HG03575 (cell line): ENCODE data around the gene FRMD4A.

ENCODE experiments used
- ATAC-seq: cut with Tn5 transposase; IDR thresholded peaks from one replicate; pipeline ENCODE4 v1.9.1; 2021; ENCODE audit not compliant: unreplicated experiment, insufficient number of reproducible peaks, low FRiP score; ENCODE audit errors: extremely low read depth

Gene FRMD4A

DNA sequence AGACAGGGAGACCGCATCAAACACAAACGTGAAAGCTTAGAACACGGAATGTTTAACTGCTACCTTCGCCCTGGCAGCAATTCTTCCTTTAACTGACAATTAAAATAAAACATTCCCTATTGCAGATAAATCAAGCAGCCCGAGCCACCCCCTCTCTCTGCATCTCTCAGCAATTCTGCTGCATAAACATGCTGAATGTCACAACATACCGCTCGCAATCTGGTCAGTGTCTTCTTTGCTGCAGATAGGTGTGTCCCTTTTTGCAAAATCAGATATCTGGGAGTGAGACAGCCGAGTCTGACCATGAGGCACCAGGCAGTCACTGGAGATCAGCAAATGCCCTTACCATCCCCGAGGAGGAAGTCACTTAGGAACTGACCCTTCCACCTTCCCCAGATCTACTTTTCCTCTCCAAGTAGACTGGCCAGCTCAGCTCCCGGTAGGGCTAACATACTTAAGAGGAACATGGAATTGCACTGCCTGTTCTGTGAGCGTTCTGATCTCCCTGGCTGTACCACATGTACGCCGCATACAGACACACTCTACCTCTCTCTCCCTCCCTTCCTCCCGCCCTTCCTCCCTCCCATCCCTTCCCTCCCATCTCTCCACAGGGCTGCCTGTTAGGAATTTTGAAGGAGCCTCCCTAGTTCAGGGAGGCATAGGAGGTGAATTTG, at the start of gene FRMD4A:
Gene FRMD4A, minus strand, starts transcription at position 537 of the 674 bp plus-strand sequence.
- ATAC-seq: no peak

DNA sequence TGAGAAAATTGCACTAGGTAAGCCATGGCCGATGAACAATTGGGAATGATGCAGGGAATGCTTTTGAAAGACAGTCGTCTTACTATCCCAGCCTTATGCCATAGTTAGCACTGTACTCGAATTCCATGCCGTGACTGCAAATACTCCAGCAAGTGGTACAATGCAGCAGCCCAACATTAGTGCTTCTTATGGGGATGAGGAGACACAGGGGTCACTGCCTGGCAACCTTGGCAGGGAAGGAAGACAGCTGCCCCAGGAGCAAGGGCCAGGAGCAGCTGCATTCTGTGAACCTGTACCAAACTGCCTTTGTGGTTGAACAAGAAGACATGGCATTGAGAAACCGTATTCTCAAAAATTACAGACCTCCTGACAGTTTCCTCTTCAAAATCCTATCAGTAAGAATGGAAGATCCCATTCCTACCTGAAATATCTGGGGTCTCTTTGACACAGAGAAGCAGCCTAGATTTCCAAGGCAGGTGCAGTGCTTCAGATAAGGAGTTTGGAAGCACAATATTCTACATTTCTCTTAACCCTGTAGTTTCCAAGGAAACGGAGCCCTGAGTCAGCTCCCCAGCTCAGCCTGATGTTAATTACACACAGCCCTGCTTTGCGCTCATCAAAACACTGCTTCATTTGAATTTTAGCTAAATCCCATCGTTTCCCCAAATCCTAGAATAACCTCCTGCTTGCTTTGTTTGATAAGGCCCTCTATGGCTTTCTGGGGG, 49.0 kb upstream of the FRMD4A start:
- ATAC-seq: no peak

DNA sequence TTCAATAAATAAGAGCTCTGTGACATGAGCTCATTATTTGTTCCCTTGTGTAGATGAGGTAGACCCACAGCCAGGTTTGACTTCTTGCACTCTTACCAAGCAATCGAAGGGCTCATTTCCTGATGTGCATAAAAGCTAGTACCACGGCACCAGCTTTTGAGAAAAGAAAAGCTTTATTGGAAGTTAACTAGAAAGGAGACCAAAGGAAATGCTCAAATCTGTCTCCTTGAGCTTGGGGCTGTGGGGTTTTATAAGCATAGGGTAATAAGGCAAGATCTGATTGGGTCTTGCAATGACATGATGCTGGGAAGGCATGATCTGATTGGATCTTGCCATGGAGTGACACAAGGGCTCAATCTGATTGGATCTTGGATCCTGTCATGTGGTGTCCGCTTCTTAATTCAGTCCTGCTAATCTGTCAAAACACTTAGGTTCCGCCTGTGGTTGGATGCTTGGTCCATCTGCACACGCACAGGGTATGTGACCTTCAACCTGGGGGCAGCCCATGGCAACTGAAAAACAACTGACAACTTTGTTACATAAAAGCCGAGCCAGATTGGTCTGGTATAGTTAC, 47.8 kb upstream of the FRMD4A start:
- ATAC-seq: no peak

DNA sequence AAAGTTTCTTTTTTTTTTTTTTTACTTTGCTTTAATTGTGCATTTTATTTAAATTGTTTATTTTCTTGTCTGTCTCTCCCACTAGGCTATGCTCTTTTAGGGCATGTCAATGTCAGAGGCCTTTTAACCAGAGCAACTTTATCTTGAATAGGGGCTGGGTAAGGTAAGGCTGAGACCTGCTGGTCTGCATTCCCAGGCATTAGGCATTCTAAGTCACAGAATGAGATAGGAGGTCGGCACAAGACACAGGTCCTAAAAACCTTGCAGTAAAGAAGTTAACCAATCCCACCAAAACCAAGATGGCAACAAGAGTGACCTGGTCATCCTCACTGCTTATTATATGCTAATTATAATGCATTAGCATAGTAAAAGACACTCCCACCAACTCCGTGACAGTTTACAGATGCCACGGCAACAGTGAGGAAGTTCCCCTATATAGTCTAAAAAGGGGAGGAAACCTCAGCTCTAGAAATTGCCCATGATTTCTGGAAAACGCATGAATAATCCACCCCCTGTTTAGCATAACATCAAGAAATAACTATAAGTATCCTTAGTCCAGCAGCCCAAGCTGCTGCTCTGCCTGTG, 47.0 kb upstream of the FRMD4A start:
- no peak for ATAC-seq

DNA sequence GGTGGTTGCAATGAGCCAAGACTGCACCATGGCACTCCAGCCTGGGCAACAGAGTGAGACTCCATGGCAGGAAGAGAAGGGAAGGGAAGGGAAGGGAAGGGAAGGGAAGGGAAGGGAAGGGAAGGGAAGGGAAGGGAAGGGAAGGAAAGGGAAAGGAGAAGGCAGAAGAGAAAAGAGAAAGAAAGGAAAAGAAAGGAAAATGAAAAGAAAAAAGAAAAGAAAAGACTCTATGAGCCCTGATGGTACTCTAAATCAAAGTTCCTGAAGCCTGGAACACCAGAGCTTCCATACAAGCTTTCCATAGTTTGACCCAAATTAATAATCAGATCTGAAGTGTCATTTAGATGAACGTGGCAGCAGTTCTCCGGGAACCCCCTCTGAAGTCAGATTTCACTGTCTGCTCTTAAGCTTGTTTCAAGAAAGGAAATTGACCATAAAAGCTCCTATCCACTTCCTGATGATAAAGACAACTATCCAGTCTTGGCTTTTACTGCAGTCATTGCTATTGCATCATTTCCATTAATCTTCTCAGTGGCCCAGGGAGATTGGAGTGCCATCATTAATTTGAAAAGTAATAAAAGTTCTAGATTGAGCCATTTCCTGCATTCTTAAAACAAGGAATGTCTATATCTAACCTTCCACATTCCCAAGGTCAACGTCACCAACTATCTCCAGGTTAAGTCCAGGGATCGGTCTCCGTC, 44.2 kb upstream of the FRMD4A start:
- ATAC-seq: no peak

DNA sequence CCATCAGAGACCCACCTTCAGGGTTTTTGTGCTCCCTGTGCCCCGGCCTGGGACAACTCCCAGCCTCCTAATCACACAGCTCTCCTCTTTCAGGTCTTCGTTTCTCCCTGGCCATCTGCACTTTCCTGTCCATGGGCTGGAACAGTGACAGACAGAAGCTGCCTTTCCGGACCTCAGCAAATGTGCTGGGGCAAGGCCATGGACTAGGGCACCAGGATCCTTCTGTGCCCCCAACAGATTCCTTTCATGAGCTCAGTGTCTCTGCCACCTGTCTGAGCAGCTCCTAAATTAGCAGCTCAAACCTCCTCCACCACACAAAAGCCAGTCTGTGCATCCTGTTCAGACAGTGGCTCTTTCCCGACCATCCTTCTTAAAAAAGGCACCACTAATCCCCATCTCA, 41.9 kb upstream of the FRMD4A start:
- ATAC-seq: no peak

DNA sequence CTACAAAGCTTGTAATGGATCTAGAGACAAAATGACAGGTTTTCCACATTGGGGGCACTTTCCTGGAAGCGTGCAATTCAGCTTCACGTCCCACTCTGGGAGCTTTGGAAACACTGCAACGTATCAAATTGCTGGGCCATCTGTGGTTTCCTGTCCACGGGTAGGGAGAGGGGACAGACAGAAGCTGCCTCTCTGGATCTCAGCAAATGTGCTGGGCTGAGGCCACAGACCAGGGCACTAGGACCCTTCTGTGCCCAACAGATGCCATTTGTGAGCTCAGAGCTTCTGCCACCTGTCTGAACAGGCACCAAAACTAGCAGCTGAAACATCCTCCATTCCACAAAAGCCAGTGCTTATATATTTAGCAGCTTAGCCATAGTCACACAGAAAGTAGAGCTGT, 40.9 kb upstream of the FRMD4A start:
- no peak for ATAC-seq

DNA sequence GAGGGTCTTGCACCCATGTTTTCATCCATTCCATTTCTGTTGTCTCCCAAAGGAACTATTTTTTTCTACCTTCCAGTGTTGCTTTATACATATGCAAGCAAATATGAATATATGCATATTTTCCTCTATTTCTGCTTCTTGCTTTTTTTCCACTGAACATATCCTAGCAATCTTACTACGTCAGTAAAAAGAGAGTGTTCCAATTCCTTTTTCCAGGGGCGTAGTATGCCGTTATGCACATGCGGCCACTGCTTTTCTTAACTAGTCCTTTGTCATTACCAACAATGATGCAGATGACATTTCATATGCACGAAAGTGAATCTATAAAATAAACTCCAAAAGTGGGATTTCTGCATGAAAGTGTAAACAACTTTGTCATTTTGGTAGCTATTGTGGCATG, 40.2 kb upstream of the FRMD4A start:
- no peak for ATAC-seq

DNA sequence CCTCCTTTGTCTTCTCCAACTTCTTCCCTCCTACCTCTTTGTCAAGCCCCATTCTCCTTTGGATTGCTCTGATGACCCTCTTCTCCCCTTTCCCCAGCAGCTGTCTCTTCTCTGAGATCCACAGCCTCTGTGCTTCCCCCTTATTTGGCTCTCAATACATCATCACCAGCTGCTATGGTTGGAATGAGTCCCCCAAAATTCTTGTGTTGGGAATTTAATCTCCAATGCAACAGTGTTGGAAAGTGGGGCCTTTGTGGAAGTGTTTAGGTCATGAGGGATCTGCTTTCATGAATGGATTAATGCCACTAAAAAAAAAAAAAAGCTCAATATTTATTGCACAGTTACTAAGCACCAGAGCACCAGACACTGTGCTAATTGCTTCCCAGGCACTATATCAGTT, 39.2 kb upstream of the FRMD4A start:
- no peak for ATAC-seq

DNA sequence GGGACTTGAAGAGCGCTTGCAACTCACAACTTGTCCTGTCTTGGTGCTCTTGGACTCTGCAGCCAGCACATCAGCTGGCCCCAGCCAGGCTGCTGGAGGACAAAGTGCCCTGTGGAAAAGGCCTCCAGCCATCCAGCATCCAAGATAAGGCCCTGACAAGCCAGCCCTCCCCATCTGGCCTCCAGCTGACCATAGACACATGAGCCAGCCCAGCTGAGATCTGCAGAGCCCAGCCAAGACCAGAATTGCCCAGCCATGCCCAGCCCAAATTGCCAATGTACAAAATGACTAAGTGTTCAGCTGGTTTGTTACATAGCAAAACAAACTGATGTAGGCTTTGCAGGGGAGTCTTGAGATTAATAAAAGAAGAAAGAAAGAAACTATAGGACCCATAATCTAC, 36.0 kb upstream of the FRMD4A start:
- no peak for ATAC-seq

DNA sequence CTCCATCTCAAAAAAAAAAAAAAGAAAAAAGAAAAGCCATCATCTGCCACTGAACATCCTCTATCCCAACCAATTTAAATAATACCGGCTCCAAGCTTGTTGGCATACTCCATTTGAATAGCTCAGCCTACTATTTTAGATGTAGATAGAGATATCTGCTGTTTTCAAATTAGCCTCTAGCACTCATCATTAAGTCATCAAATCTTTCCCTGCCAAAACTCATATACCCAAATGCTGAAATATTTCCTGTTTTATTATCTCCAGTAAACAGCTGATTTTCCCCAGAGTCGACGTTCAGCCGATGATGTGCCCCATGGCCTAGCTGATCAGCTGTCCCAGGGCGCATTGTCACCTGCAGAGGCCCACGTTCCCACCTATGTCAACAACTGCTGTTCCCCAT, 34.5 kb upstream of the FRMD4A start:
- no peak for ATAC-seq

DNA sequence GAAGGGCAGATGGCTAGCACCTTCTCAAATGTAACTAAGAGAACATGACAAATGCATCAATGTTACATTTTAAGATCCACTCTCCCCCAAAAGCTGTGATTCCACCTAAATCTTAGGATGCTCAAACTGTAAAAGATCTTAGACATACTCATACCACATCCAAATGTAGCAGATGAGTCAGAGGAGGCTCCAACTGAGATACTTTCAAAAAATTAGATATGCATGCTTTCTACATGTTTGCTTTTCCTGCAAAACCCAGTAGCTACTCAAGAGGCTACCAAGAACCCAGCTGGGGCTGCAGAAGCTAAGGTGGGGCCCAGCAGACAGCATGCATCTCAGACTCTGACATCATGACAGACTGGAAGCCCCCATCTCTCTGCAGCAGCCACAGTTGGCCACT, 31.4 kb upstream of the FRMD4A start:
- ATAC-seq: no peak

DNA sequence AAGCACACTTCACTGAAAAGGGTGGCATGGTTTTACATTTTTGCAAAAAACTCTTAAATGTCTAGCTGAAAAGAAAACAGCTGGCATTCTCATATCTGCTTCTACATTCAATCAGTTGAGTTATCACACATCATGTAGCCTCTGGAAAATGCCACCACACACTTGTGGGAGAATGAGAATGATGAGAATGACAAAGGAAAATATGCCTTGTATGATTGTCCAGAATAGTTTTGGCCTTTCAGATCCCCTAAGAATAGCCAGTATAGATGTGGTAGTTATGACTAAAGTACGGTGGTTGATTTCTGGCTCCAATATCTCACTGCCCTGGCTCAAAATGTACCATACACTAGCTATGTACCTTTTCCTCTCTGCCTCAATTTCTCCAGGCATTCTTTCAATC, 30.2 kb upstream of the FRMD4A start:
- ATAC-seq: no peak

DNA sequence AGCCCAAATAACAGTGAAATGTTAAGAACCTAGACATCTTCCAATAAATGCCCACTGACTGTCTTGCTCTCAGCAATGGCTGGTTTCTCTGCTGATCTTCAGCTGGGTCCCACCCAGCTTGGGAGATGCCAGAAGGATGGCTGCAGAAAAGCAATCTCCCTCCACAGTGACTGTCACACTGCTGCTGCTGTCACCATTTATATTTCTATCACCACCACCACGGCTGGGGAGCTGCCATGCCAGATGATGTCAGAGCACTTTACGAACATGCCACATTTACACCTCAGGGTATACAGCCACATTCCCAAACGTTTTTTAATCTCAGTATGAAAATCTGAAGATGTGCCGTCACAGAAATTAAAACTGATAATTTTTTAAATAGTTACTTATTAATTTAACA, 29.8 kb upstream of the FRMD4A start:
- no peak for ATAC-seq

DNA sequence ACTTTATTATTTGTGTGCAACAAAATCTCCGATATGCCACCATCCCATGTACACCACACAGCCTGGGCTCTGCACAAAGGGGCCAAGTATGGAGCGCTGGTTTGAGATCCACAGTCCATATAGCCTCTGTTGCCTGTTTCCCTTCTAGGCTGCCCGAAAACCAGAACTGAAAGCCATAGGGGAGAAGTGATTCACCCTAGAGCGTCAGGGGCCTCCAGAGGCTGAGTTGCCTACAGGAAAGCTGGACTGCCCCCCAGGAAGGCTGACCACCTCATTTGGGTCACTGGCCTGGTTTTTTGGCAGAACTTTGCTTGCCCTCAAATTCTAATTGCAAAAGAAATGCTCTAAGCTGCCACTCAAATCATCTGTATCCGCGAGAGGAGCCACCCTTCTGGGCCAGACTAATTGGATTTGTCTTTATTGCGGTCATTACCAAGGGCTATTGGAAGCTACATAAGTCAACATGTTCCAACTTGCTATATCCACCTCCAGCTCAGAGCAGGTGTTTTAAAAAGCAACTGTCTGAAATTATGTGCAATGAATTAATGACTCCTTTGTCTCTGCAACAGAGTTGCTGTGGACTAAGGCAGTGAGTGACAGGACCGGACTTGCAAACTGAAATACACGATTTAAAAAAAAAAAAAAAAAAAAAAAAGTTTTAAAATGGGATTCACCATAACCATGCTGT, 28.3 kb upstream of the FRMD4A start:
- no peak for ATAC-seq

DNA sequence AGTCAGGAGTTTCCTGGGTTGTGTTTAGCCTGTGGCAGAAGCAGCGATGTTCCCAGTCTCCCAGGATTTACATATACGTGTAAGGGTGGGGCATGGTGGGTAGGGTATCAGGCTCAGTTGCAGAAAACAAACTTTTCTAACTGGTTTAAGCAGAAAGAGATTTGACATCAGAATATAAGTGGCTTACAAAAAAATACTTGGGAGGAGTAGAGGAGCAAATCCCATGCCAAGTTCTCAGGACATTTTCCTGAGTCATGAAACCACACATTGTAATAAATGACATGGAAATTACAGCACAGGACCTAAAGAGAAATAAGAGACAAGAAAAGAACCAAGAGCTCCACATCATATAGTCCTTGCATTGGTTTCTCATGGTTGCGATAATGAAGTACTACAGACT, 26.2 kb upstream of the FRMD4A start:
- ATAC-seq: no peak

DNA sequence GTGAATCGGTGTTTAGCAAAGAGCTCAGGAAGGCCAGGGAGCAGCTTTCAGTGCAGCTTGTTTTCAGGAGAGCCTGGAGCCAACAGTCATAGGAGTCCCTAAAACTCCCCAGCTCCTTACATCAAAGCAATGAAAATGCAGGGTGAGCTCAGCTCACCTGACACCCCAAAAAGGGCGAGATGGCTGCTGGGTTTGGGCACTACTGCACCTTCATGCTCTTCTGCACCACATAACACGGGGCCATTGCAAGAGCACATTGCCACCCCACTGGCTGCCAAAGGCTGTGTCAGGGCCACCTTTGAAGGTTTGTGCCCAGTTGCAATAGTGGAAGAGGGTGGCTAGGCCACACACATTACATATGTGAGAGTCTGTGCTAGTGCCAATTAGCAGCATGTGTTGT, 25.0 kb upstream of the FRMD4A start:
- ATAC-seq: no peak

DNA sequence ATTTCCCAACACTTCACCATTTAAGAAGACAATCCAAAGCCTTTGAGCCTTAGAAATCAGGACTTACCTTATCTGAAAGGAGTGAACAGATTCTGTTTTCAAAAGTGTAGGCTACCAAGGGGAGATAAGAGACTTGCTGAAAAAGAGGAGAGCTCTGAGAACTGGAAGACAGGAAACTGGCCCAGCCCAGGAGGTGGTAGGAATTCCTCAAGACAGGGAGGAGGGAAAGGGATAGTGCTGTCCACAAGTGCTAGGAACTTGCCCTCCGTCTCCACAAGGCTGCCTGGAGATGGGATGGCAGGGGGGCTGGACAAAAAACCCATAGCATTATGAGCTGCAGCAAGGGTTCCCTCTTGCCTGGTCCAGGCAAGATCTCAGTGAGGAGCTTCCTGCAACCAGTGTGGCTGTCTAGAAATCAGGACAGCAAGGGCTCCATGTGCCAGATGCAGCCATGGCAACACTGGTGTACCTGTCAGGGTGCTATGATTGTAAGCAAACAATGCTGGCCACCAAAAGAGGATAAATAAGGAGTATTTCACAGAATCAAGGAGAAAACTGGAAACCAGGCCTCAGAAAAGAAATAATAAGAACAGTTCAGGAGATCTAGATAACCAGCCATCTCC, 22.7 kb upstream of the FRMD4A start:
- no peak for ATAC-seq

DNA sequence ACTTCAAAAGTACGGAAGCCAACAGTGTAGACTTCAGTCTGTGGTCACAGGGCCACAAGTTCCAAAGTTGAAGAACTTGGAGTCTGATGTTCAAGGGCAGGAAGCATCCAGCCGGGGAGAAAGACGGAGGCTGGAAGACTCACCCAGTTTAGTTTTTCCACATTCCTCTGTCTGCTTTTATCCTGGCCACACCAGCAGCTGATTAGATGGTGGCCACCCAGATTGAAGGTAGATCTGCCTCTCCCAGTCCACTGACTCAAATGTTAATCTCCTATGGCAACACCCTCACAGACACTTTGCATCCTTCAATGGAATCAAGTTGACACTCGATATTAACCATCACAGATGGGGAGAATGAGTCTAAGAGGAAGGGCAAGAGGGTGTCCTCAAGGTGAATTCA, 19.3 kb upstream of the FRMD4A start:
- ATAC-seq: no peak
